B cell (primary cell): ENCODE results near the gene FOXK1. TPM values are rescaled to one million over a fixed set of nuclear protein-coding genes. Genes with fewer than 3 reads are reported as not detected.

Experiments used
- ATAC-seq: fragments of 200-7000 bp; cut with Tn5 transposase; one replicate; pipeline ENCODE4 v1.10.0; 2021; ENCODE audit warnings: low read depth, mild to moderate bottlenecking, moderate number of reproducible peaks, moderate library complexity
- CTCF ChIA-PET: fragments of 350-600 bp; sonication (Branson Sonifier 250); formaldehyde crosslinking; loops from one replicate; lab custom pipeline; 2021; ENCODE audit warnings: antibody characterized with exemption, inconsistent platforms; lab: Charles Lee
- POLR2A ChIA-PET: fragments of 350-600 bp; sonication (Branson Sonifier 250); formaldehyde crosslinking; loops from one replicate; lab custom pipeline; 2021; ENCODE audit warnings: antibody characterized with exemption; lab: Charles Lee
- DNase-seq: peaks from one replicate; pipeline ENCODE4 v3.0.0; 2013
- H2AFZ ChIP-seq: 2 replicates; pipeline ENCODE4 v1.6.1; 2012; ENCODE audit warnings: mild to moderate bottlenecking, low read depth, low read length; ENCODE audit not compliant: insufficient read depth, poor library complexity, severe bottlenecking
- H3K27ac ChIP-seq, 2 donors: 1 replicate in 1 of 2; 2 replicates in 1 of 2; pipeline ENCODE4 v1.5.1; 2012 to 2013; ENCODE audit warnings: low read length in 2 of 2, mild to moderate bottlenecking in 2 of 2, moderate library complexity in 1 of 2
- H3K27me3 ChIP-seq, 4 experiments: fragments of 200-600 bp in 1 of 4; sonication (generic) in 1 of 4; replicated peaks in 1 of 4; 1 replicate in 2 of 4; 2 replicates in 2 of 4; pipeline versions ENCODE4 v1.6.1 to v1.7.0; 2013 to 2016; ENCODE audit warnings: low read length in 3 of 4, mild to moderate bottlenecking in 2 of 4, mixed read lengths in 1 of 4, moderate library complexity in 1 of 4; ENCODE audit not compliant: insufficient read depth in 4 of 4, control insufficient read depth in 3 of 4; ENCODE audit errors: control extremely low read depth in 1 of 4
- H3K36me3 ChIP-seq, 2 experiments: replicated peaks in 1 of 2; 1 replicate in 1 of 2; 2 replicates in 1 of 2; pipeline versions ENCODE4 v1.6.1 to v1.7.1; 2013; ENCODE audit warnings: low read length in 1 of 2; ENCODE audit not compliant: insufficient read depth in 2 of 2, control insufficient read depth in 1 of 2; ENCODE audit errors: control extremely low read depth in 1 of 2, extremely low read depth in 1 of 2
- H3K4me1 ChIP-seq, 2 donors: fragments of 200-600 bp in 1 of 2; sonication (generic) in 1 of 2; 1 replicate in 1 of 2; 2 replicates in 1 of 2; pipeline versions ENCODE4 v1.5.1 to v1.6.1; 2013 to 2017; ENCODE audit warnings: low read length in 2 of 2; ENCODE audit not compliant: control insufficient read depth in 2 of 2, insufficient read depth in 2 of 2
- H3K4me2 ChIP-seq: replicated peaks from 2 replicates; pipeline ENCODE3; 2012; ENCODE audit warnings: mild to moderate bottlenecking, low read depth, low read length; ENCODE audit not compliant: poor library complexity, severe bottlenecking
- H3K4me3 ChIP-seq, 5 experiments: fragments of 200-600 bp in 1 of 5; sonication (generic) in 1 of 5; 1 replicate in 3 of 5; 2 replicates in 2 of 5; pipeline versions ENCODE4 v1.5.1 to v1.7.0; 2011 to 2016; ENCODE audit warnings: low read length in 4 of 5, mild to moderate bottlenecking in 4 of 5, low read depth in 2 of 5, control low read depth in 1 of 5, moderate library complexity in 1 of 5; ENCODE audit not compliant: insufficient read depth in 1 of 5; ENCODE audit errors: control extremely low read depth in 1 of 5, extremely low read depth in 1 of 5
- H3K79me2 ChIP-seq: fragments of 200-600 bp; sonication (generic); one replicate; pipeline ENCODE4 v1.6.0; 2016; ENCODE audit warnings: low read length; ENCODE audit not compliant: control insufficient read depth, insufficient read depth
- H3K9ac ChIP-seq: fragments of 200-600 bp; sonication (generic); 2 replicates; pipeline ENCODE4 v1.6.1; 2017; ENCODE audit warnings: mild to moderate bottlenecking, low read length, moderate library complexity
- H3K9me3 ChIP-seq, 3 donors: one replicate each; pipeline versions ENCODE4 v1.6.1 to v1.7.1; 2013; ENCODE audit warnings: low read length in 2 of 3; ENCODE audit not compliant: control insufficient read depth in 2 of 3, insufficient read depth in 1 of 3; ENCODE audit errors: control extremely low read depth in 1 of 3
- H4K20me1 ChIP-seq: 2 replicates; pipeline ENCODE4 v1.6.0; 2012; ENCODE audit warnings: mild to moderate bottlenecking, low read length; ENCODE audit not compliant: insufficient read depth, control insufficient read depth, poor library complexity, severe bottlenecking
- H3K27ac Mint-ChIP-seq: one replicate; pipeline ENCODE4 v1.8.0; 2021; ENCODE audit warnings: mixed read lengths
- H3K27me3 Mint-ChIP-seq: one replicate; pipeline ENCODE4 v1.8.0; 2021; ENCODE audit warnings: mixed read lengths
- H3K4me1 Mint-ChIP-seq: one replicate; pipeline ENCODE4 v1.8.0; 2021; ENCODE audit warnings: mixed read lengths
- H3K4me3 Mint-ChIP-seq: one replicate; pipeline ENCODE4 v1.8.0; 2021; ENCODE audit warnings: mixed read lengths
- H3K9me3 Mint-ChIP-seq: one replicate; pipeline ENCODE4 v1.8.0; 2022; ENCODE audit warnings: mixed read lengths; ENCODE audit not compliant: insufficient read depth
- EZH2 ChIP-seq: IDR thresholded peaks from 2 replicates; pipeline ENCODE4 v1.6.1; 2012; ENCODE audit warnings: borderline replicate concordance, low read depth, mild to moderate bottlenecking, moderate library complexity, low read length; ENCODE audit not compliant: insufficient read depth, poor library complexity, severe bottlenecking
- WGBS: methylation state at CpG from one replicate; pipeline ENCODE4 v1.1.5; 2013; ENCODE audit warnings: missing lambda C conversion rate; ENCODE audit not compliant: insufficient coverage; 5-methylcytosine and 5-hydroxymethylcytosine counted together
- intact Hi-C: fragments of 100-400 bp; cut with micrococcal nuclease; formaldehyde crosslinking; loops from one replicate; pipeline ENCODE4 v1.10.0; 2022
- polyA plus RNA-seq: library from polyadenylated mRNA; depleted of rRNA; stranded (reverse); fragments of >200 nt; gene quantifications from 2 replicates; pipeline ENCODE4 v1.2.3, GENCODE V29; 2012
- total RNA-seq, 2 donors: library from RNA; stranded (reverse); fragments of 120-200 nt in 1 of 2; gene quantifications; 1 replicate in 1 of 2; 2 replicates in 1 of 2; pipeline versions ENCODE4 v1.2.3 to v1.2.4, GENCODE V29; 2013 to 2022
- TF ChIP-seq, protein P1 (sequence below): fragments of 200-600 bp; IDR thresholded peaks from one replicate; pipeline ENCODE4 v1.8.0; 2022; ENCODE audit warnings: antibody characterized with exemption, mild to moderate bottlenecking

The FOXK1 gene
- total and polyA plus RNA-seq, 2 donors (not counting 1 experiment from before 2014, with no cell fraction given): 17.9 to 56.2 TPM

DNA sequence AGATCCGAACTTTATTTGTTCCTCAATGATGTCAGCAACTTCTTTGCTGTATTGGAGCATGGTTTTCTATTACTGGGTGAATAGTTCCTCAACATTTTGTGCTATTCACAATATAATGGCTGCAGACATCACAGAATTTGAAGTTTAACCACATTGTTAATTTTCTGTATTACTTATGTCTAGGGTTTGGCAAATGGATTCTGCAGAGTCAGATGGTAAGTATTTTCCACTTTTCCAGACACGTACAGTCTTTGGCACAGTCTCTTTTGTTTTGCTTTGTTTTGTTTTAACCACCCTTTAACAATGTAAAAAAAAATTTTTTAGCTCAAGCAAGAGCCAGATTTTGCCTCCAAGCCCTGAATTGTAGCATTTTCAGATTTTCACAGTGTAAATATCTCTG lies 36.8 kb upstream of the FOXK1 start:
- POLR2A ChIA-PET: no interaction called here
- H3K4me2 ChIP-seq: no peak overlapping the region
- no peak for ATAC-seq
- WGBS: no CpG with 5 or more reads among the region's 2 CpGs
- no peaks in the 10 kb centered on the region for H3K9me3 Mint-ChIP-seq
- CTCF ChIA-PET: interaction anchor here (0.8 kb wide), 1 partner anchor 33 kb away, joined by 3 read pairs; no protein-coding TSS in a partner anchor
- peaks cover 5 to 13% of the 10 kb centered on the region in 2 donors for H3K4me1 ChIP-seq
- H3K27me3 ChIP-seq: no peaks in the 10 kb centered on the region
- no peak overlapping the region for H3K27ac ChIP-seq
- H3K27me3 Mint-ChIP-seq: no peaks in the 10 kb centered on the region
- H3K9ac ChIP-seq: no peak overlapping the region
- no peak overlapping the region for H2AFZ ChIP-seq
- no peak overlapping the region for H3K27ac Mint-ChIP-seq
- no peaks in the 10 kb centered on the region for H3K36me3 ChIP-seq
- intact Hi-C loops: no loop called here
- H3K4me3 Mint-ChIP-seq: no peak overlapping the region
- H3K79me2 ChIP-seq: no peaks in the 10 kb centered on the region
- DNase-seq: no peak
- H4K20me1 ChIP-seq: no peaks in the 10 kb centered on the region
- no peak overlapping the region for H3K4me3 ChIP-seq
- H3K9me3 ChIP-seq: peaks cover 0 to 18% (median 0%) of the 10 kb centered on the region in 3 donors
- H3K4me1 Mint-ChIP-seq: peaks cover 11% of the 10 kb centered on the region
- TF ChIP-seq, protein P1, sequence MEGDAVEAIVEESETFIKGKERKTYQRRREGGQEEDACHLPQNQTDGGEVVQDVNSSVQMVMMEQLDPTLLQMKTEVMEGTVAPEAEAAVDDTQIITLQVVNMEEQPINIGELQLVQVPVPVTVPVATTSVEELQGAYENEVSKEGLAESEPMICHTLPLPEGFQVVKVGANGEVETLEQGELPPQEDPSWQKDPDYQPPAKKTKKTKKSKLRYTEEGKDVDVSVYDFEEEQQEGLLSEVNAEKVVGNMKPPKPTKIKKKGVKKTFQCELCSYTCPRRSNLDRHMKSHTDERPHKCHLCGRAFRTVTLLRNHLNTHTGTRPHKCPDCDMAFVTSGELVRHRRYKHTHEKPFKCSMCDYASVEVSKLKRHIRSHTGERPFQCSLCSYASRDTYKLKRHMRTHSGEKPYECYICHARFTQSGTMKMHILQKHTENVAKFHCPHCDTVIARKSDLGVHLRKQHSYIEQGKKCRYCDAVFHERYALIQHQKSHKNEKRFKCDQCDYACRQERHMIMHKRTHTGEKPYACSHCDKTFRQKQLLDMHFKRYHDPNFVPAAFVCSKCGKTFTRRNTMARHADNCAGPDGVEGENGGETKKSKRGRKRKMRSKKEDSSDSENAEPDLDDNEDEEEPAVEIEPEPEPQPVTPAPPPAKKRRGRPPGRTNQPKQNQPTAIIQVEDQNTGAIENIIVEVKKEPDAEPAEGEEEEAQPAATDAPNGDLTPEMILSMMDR: no peak
- TF ChIP-seq EZH2: no peak

DNA sequence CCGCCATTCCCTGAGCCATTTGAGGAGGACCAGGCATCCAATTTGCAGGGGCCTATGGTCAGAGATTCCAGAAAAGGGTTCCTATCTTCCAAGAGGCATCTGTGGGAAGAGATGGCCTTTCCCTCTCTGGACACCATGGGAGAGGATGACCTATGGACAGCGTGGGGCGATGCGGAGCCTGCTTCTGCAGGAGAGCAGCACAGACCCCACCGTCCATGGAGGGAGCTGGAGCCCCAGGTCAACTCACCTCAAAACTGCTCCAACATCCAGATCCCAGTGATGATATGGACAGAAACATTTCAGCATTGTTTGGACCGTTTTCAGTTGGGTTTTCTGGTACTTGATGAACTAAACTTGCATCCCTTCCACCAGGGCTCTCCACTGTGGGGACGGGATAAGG lies 34.0 kb upstream of the FOXK1 start:
- Histone ChIP-seq H2AFZ (no peak overlapping the region), H3K27ac (no peak overlapping the region), H3K79me2 (no peaks in the 10 kb centered on the region), H3K9me3 (peaks cover 0 to 18% (median 0%) of the 10 kb centered on the region in 3 donors), H3K4me1 (no peaks in the 10 kb centered on the region), H3K9ac (no peak overlapping the region), H3K36me3 (no peaks in the 10 kb centered on the region), H3K27me3 (no peaks in the 10 kb centered on the region), H4K20me1 (no peaks in the 10 kb centered on the region), H3K4me2 (no peak overlapping the region), H3K4me3 (no peak overlapping the region)
- no peak overlapping the region for H3K4me3 Mint-ChIP-seq
- 100% methylated on average over 3 of the region's 7 CpGs for WGBS
- ChIA-PET CTCF (interaction anchor here (1.2 kb wide), 1 partner anchor 39 kb away, joined by 3 read pairs; no protein-coding TSS in a partner anchor), POLR2A (interaction anchor here (0.7 kb wide), 1 partner anchor 935 kb away, joined by 12 read pairs; no protein-coding TSS in a partner anchor)
- no peak for ATAC-seq
- TF ChIP-seq EZH2: no peak
- TF ChIP-seq, protein P1: no peak
- no peak overlapping the region for H3K27ac Mint-ChIP-seq
- no peaks in the 10 kb centered on the region for H3K27me3 Mint-ChIP-seq
- intact Hi-C loops: no loop called here
- no peaks in the 10 kb centered on the region for H3K4me1 Mint-ChIP-seq
- H3K9me3 Mint-ChIP-seq: no peaks in the 10 kb centered on the region
- DNase-seq: no peak
